ENCODE data around the gene NEGR1.
"Not testable (repeated sequence)": the region's sequence is repeated elsewhere in the genome, so short reads cannot be mapped to it uniquely, and the experiment has no call there.

Gene NEGR1

DNA sequence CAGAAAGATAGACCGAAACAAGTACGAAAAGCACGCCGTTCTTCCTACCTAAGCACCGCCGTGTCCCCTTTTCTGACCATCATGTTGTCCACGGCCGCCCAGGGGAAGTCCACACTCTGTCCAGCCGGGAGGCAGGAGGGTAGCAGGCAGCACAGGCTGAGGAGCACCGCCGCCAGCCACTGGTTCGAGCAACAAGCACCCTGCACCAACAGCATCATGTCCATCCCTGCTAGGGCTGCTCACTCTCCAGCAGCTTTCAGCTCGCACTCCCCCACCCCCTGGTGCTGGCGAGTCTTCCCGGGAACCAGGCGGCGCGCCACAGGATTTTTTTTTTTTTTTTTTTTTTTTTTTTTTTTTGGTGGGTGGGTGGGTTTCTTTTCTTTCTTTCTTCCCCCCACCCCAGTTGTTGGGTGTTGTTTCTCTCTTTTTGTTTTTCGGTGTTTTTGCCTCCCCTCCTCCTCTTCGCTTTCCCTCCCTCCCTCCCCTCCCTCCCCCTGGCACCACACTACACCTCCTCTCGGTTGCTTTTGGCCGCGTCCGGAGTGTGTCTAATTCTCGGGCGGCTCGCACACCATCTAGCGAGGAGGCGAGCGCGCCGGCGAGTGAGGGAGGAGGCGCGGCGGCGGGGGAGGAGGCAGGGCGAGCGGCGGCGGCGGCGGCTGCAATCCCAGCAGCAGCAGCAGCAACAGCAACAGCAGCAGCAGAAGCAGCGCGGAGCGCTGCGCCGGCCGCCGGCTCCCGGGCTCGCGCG, at the start of gene NEGR1:
NEGR1 (minus strand) TSS at position 269 of the 751 bp plus-strand sequence.
- peak; percentile 17 for DNase-seq

DNA sequence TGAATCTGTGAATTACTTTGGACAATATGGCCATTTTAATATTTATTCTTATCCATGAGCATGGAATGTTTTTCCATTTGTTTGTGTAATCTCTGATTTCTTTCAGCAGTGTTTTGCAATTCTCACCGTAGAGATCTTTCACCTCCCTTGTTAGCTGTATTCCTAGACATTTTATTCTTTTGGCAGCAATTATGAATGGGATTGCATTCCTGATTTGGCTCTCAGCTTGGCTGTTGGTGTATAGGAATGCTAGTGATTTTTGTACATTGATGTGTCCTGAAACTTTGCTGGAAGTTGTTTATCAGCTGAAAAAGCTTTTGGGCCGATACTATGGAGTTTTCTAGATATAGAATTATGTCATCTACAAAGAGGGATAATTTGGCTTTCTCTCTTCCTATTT, 44.2 kb upstream of the NEGR1 start:
- no peak for DNase-seq

DNA sequence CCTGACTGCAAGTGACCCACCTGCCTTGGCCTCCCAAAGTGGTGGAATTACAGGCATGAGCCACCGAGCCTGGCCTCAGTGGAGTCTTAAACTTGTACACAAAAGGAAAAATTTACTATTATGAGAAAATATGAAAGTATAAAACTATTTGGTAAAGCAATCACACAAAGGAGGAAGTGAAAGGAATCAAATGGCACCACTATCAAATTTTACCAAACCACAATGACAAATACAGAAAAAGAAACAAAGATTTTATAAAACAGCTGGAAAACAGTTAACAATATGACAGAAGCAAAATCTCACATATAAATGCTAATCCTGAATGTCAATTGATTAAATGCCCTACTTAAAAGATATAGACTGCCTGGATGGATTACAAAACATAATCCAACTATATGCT, 42.1 kb upstream of the NEGR1 start:
- DNase-seq, result no peak

DNA sequence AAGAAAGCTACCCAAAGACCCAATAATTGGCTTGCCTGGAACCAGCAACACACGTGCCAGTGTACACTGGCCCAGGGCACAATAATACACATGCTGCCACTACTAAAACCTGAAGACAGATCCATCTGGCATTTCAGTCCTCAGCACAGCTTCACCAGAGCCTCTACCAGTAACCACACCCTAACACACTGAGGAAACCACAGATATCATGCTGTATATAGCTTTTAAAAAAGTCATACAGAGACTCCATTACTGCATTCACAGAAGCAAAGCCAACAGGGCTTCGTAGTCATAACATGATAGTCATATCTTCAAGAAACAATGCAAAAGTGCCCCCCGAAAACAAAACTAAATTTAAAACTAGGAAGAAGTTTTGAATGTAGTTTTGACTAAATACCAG, 40.6 kb upstream of the NEGR1 start:
- DNase-seq, result no peak

DNA sequence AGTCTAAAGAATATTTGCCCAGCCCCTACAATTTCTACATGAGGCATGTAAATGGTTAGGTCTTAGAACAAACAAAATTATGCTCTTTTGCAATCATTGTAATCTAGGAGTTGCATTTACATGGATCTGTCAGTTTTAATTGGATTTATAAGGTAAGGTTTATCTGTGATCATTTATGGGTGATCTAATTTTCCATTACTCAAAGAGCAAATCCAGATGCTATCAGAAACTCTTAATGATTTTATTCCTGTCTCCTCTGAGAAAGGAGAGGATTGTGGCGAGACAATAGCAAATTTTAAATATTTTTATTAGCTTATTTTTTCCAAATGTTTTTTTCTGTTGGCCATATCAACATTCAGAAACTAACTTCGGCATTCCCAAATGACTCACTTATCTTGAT, 14.2 kb upstream of the NEGR1 start:
- no peak for DNase-seq

DNA sequence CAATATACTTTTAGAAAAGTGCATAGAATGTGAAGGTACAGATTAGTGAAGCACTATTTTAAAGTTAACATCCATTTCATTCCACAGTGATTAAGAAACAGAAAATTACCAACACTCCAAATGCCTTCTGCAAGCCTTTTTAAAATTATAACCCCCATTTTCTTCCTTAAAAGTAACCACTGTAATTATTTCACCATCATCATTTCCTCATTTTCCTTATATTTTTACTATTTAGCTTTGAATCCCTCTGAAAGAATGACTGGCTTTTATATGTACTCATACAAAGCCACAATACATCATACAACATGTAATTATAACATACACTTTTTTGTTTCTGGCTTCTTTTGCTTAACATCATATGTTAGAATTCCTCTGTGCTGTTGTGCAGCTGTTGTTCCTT, 6.5 kb upstream of the NEGR1 start:
- DNase-seq, result no peak

DNA sequence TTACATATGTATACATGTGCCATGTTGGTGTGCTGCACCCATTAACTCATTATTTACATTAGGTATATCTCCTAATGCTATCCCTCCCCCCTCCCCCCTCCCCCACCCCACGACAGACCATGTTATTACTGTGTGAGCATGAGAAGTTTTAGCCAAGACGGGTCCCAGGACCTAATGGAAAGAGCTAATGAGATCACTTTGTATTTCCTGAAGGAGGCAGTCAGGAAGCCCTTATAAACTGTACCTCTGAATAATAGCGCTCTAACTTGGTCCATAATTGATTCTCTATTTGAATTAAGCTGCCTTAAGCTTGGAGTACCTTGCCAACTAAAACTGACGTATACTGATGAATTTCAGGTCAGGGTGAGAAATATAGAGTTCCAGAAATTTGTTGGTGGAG, 4.1 kb upstream of the NEGR1 start:
- no peak for DNase-seq

DNA sequence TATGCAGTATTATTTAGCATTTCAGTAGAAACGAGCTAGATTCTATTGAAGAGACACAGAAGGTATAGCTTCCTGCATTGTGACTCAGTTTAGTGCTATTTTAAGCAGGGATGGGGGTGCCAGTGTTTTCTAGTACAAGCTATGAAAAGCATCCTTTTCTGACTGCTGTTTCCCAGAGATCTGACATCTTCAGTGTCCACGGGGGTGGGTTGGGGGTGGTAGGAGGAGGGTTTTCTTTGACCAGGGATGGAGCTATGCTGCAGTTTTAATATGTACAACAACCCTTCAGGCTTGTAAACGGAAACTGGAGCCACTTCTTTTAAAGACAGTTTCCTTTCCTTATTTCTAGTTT, 2.7 kb upstream of the NEGR1 start:
- DNase-seq, result no peak

DNA sequence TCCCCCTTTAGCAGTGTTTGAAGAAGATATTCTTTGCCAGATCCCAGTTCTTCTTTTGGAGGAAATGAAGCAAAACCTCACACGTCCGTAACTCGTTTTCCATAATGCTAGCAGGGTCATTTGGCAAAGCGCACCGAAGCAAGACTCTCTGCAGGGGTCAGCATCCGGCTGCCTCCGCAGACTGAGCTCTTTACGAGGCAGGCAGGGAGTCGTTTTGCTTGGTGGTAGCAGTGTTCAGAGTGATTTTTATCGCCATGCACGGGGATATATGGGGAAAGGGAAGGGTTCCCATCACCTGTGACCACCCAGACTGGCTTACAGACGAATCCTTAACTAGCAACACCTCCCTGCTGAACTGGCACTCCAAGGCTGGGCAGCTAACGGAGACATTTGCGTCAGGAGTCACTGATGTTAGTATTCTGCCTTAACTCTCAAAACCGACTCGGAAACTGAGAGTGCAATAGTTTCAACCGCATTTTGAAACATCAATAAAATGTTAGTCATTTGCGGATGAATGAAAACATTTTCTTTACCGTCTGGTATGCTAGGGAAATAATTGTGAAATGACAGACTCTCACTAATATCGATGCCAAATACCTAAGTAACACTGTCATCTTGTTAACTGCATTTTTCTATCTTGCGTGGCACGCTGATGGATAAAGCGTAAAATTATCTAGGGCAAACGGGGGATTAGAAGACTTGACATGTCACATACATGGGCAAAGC, 2.2 kb upstream of the NEGR1 start:
- DNase-seq, result no peak

DNA sequence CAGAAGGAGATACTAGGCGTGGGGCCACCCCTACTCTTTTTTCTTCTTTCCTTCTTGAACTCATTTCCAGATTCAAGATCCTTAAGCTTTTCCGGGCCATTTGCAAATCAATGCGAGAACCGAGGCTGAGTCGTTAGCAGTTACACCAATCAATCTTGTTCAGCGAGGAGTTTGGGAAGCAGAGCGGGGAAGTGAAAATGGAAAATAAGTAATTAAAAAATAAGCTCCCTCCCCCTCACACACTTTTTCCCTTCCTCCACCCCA, 1.7 kb upstream of the NEGR1 start:
- no peak for DNase-seq

DNA sequence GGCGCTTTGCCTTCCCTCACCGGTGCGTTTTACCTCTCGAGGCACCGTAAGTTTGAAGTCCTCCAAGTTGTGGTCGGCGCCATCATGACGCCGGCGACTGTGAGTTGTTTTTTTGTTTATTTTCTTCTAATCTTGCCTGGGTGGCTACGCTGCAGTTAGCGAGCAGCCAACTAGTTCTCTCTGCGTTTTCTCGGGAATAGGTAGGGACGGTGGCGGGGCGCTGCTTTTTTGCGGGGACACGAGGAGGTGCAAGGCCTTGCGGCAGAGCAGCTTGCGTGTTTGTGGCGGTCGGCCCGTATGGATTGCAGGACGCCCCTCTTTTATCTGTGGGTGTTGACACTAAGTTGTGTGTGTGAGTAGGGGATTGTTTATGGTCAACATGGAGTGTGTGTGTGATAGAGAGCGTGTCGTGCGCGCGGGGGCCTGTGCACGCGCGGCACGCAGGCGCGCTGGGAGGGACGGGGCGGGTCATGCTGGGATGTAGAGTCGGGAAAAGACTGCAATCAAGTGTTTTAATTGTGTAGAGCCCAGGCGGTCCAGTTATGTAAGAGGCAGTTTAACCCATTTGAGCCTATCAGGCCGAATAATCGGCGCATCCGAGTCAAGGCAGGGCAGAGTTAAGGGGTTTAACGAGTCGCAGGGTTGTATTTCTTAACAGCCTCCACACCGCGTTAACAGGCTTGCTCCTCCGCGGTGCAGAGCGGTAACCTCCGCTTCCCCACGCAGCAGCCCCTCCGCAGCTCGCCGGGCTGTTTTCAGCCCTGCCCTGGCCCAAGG, 1.2 kb upstream of the NEGR1 start:
- DNase-seq, result no peak

DNA sequence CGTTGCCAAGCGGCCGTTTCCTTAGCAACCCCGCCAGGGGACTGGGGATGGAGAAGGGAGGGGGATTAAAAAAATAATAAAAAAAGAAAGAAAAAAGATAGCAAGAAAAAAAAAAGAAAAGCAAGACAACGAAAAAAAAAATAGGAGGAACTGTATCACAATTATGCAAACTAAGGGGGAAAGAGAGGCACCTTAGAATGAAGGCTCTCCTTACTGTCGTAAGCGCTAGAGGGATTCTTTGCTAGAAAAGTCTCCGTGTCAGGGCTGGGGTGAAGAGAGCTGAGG, 625 bp upstream of the NEGR1 start:
- DNase-seq, result no peak

DNA sequence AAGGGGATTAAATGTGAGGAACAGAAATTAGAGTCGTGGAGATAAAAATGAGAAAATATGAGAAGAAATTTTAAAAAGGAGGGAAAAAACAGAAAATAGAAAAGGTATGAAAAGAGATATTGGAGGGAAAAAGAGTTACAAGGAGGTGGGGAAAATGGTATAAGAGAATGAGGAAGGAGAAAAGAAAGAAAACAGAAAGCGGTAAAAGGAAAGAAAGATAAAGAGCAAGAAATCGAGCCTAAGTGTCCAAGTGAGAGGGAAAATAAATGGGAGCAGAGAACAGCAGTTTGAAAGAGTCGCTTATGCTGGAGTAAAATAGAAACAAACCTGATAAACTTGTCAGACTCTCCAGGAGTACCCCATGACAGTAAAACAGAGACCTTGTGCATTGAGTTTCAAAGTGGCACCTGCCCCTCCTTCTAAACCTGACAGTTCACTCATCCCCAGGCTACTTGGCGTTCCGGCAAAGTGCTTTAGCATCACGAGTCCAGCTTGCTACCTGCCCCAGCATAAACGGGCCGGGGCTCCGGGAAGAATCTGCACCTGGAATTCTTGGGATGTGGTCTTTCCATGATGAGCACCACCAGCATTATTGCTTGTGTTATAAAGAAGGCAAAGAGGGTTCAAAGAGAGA, 585 bp downstream of the NEGR1 start:
- no peak for DNase-seq

DNA sequence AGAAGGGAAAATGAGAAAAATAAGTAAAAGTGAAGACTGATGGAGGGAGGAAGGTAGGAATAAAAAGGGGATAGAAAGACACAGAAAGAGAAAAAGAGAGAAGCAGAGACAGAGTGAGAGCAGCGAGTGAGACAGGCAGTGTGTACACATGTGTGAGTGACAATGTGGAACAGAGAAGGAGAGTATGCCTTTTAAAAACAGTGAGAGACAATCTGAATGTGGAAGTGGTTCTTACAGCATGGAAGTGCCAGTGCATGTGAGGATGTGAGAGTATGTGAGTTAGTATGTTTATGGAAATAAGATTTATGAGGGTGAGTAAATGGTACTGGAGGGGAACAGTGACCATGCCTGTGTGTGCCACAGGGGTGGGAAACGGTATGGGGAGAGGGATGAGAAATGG, 1.2 kb downstream of the NEGR1 start:
- no peak for DNase-seq

DNA sequence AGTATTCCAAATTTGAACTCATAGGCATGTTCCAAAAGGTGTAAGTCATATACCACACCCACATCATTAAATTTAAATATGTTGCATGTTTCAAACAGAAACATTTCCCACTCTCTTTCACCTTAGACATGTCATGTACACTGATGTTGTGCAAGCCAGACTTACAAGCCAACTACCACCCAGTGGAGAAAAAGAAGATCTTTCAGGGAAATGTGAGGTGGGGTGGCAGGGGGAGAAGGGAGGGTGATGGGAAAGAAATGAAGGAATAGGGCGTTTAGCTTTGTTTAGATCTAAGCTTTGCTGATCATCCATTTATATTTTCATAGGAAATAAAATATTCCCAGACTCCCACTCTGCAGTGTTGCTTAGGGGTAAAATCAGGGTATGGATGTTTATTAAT, 1.6 kb downstream of the NEGR1 start:
- no peak for DNase-seq

DNA sequence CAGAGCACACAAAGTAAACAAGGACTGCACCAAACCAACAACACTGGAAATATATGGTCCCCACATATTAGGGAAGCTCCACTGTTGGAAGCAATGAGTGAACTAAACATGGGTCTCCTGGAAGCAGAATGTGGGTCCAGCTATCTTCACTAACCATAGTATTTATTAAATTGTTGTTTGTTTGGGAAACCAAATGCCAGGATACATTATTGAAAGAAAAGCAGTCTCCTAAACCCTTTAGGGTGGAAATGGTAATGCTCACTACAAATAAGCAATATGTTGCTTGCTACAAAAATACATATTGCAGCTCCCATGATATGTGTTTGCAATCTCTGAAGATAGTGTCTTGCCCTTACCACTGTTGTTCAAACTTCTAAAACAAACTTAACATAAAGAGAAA, 2.2 kb downstream of the NEGR1 start:
- DNase-seq, result no peak

DNA sequence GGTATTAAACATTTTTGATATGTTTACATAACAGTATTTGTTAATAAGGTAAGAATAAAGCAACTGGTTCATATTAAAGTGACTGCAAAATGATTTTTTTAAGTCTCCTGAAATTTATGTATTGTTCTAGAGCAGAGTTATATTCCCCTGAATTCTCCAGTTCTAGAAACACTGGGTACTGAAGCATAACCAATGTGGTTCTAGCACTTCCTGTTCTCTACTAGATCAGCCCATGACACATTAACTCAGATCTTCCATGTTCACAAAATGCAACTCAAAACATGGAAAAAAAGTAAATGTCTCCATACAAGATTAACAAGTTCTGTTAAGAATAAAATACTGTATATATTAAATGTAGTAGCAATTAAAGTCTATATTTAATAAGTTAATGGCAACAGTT, 3.9 kb downstream of the NEGR1 start:
- no peak for DNase-seq

DNA sequence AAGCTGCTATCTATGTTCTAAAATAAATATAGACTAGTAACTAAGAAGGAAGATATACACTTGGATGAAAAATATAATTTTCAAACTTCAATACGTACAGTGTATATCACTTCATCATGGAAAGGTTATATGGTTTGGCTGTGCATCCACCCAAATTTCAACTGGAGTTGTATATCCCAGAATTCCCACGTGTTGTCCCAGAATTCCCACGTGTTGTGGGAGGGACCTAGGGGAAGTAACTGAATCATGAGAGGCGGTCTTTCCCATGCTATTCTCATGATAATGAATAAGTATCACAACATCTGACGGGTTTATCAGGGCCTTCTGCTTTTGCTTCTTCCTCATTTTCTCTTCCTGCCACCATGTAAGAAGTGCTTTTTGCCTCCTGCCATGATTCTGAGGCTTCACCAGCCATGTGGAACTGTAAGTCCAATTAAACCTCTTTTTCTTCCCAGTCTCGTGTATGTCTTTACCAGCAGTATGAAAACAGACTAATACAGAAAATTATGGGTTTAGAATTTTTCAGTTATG, 10.7 kb downstream of the NEGR1 start:
- DNase-seq, result no peak

DNA sequence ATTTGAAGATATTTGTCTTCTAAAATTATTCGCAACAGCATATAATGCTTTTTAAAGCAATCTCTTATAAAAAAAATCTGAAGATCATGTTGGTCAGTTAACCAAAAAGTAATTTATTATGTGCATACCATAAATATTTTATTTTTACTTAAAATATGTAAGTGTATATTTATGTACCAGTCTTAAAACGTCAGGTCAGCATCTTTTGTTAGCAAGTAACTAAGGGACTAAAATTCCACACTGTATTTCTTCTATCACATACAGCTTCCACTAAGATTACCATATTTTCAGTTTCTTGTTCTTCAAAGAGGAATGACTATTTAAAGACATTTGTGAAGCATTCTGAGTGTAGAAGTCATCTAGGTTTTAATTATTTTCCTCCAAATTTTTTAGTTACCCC, 19.6 kb downstream of the NEGR1 start:
- DNase-seq, result no peak

DNA sequence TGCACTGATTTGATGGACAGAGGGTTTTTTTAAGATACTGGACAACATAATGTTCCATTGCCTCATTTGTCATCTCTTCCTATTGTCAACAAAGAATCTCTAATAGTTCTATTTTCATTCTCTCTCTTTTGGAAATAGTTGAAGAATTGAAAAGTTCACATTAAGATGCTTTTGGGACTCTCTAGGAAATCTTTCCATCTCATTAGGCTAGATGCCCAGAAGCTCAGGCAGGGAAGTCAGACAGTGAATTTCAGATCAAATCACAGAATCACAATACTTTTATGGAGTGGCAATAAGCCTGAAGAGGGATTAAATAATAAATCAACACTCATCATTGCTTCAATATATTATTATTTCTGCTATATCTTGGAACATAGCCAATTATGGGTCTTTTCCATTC, 29.2 kb downstream of the NEGR1 start:
- DNase-seq, result no peak

DNA sequence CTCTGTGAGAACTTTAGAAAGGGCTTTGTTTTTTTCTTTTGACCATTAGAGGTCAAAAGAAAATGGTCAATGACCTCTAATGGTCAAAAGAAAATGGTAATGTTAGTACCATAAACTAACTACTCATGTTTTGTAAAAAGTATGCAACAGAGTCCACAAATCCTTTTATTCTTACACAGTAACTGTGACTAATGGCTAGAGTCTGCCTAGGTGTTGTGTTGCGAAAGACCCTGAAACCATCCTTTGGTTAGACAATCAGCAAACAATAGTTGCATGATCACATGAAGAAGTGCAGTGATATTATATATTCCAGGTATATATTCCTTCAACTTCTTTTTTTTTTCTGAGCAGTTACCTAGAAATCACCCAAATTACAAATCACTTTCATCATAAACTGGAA, 40.9 kb downstream of the NEGR1 start:
- no peak for DNase-seq

DNA sequence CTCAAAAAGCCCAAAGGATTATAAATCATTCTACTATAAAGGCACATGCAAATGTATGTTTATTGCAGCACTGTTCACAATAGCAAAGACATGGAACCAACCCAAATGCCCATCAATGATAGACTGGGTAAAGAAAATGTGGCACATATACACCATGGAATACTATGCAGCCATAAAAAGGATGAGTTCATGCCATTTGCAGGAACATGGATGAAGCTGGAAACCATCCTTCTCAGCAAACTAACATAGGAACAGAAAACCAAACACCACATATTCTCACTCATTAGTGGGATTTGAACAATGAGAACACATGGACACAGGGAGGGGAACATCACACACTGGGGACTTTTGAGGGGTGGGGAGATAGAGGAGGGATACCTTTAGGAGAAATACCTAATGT, 46.4 kb downstream of the NEGR1 start:
- DNase-seq, result not testable (repeated sequence)

DNA sequence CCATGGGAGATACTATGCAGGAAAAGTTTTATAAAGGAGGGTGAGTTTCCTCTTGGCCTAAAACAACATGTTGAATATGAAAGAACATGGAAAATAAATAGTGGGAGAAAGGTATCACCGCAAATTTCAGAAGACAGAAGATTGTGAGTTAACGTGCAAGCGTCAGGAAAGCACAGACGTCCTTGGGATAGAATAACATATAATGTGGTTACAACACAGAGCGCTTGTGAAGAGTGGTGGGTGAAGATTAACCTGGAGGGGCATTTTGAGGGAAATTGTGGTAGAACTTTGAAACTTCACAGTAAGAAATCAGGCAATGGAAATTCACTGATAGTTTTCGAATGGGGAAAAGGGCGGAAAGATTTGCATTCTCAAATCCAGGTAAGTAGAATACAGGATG, 47.3 kb downstream of the NEGR1 start:
- no peak for DNase-seq

DNA sequence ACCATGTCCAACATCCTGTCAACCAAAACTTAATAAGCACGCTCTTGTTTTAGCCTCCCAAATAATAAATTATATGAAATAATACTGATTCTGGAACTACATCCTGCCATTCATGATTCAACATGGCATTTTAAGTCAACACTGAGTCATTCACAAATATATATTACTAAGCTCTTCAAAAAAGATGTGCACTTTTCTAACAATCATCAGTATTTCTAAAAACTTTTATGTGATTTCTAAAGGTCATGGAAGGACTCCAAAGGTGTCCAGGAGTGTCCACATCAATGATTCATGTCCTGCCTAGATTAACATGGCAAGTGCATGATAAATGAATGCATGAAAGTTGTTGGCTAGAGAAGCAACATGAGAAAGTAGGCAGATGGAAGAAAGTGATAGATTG, 51.6 kb downstream of the NEGR1 start:
- DNase-seq, result no peak

Data from stimulated activated naive CD4-positive, alpha-beta T cell treated with Interleukin-2 at 50 U/mL for 16 hours (primary cell).